ENCODE measurements around the gene NUDT22. TPM values are rescaled to one million over a fixed set of nuclear protein-coding genes. Genes with fewer than 3 reads are reported as not detected.

Gene NUDT22
- total RNA-seq, 1 experiment from 2014 or later: 89.8 TPM

DNA sequence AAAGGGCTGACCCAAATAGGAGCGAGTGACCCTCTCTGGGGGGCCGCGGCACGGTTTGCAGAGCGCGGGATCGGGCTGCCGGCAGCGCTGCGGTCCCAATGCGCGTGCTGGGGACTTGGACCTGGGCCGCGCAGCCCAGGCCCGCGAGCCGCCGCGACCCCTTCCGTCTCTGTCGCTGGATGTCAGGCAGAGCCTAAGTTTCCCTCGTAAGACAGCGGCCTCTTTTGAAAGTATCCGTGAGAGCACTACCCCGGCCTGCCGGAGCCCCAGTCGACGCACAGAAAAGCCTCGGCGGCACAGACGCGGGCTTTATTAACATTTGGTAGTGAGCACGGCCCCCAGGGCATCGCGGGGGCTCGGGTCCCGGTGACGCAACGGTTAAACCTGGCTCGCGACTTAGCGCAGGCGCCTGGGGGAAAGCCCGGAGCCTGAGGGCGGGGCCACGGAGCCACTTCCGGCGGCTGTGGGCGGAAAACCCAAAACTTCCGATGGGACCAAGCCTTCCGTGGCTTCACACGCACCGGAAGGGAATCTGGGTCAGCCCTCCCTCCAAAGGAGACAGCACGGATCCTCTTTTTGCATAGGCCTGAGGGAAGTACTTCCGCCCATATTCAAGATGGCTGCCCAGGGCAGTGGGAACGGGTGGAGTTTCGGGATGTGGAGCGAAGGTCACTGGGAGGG, 43.6 kb downstream of the NUDT22 start:
- peak; percentile 100 for DNase-seq (ENCODE audit: low read depth)

- DNase-seq (ENCODE audit: low read depth): no peak
Observed at GRCh38 chr11:64275031-64275800, 49.1 kb downstream of the NUDT22 start.

- no peak for DNase-seq (ENCODE audit: low read depth)
Observed at GRCh38 chr11:64275841-64276240, 49.8 kb downstream of the NUDT22 start.

GRCh38 chr11:64276653-64277431, 50.8 kb downstream of the NUDT22 start:
- DNase-seq (ENCODE audit: low read depth): no peak

GRCh38 chr11:64278576-64279190, 52.6 kb downstream of the NUDT22 start:
- DNase-seq (ENCODE audit: low read depth): no peak

Other genes with a start within 250 kb of the NUDT22 start
- gene OTUB1, start 239.8 kb upstream of the NUDT22 start, total RNA-seq (2014; rRNA removed): 47.8 and 62.5 TPM in 2 replicates
- gene FLRT1, start 190.3 kb upstream of the NUDT22 start, total RNA-seq (2014; rRNA removed): not detected in 2 replicates
- gene MACROD1, start 60.2 kb upstream of the NUDT22 start, total RNA-seq (2014; rRNA removed): 38.0 and 40.8 TPM in 2 replicates
- gene STIP1, start 40.1 kb upstream of the NUDT22 start, total RNA-seq (2014; rRNA removed): 237 and 248 TPM in 2 replicates
- gene FERMT3, start 19.6 kb upstream of the NUDT22 start, total RNA-seq (2014; rRNA removed): 18.4 and 22.8 TPM in 2 replicates
- gene TRPT1, start 88 bp upstream of the NUDT22 start, total RNA-seq (2014; rRNA removed): 65.0 and 72.5 TPM in 2 replicates
- 4.4 and 8.3 TPM in 2 replicates for gene DNAJC4, start 4.3 kb downstream of the NUDT22 start, total RNA-seq (2014; rRNA removed)
- 50.2 and 56.9 TPM in 2 replicates for gene VEGFB, start 8.3 kb downstream of the NUDT22 start, total RNA-seq (2014; rRNA removed)
- 77.7 and 80.8 TPM in 2 replicates for gene FKBP2, start 14.8 kb downstream of the NUDT22 start, total RNA-seq (2014; rRNA removed)
- gene PPP1R14B, start 20.7 kb downstream of the NUDT22 start, total RNA-seq (2014; rRNA removed): 696 and 750 TPM in 2 replicates
- 92.5 and 100 TPM in 2 replicates for gene PLCB3, start 25.3 kb downstream of the NUDT22 start, total RNA-seq (2014; rRNA removed)
- gene BAD, start 58.4 kb downstream of the NUDT22 start, total RNA-seq (2014; rRNA removed): 92.3 and 92.4 TPM in 2 replicates
- gene GPR137, start 59.6 kb downstream of the NUDT22 start, total RNA-seq (2014; rRNA removed): 24.9 and 26.8 TPM in 2 replicates
- gene KCNK4, start 65.0 kb downstream of the NUDT22 start, total RNA-seq (2014; rRNA removed): not detected in 2 replicates
- gene CATSPERZ, start 74.1 kb downstream of the NUDT22 start, total RNA-seq (2014; rRNA removed): 0.29 TPM in 1 of 2 replicates, not detected in the other
- 58.2 and 59.8 TPM in 2 replicates for gene ESRRA, start 79.2 kb downstream of the NUDT22 start, total RNA-seq (2014; rRNA removed)
- 261 and 366 TPM in 2 replicates for gene TRMT112, start 91.3 kb downstream of the NUDT22 start, total RNA-seq (2014; rRNA removed)
- gene PRDX5, start 91.8 kb downstream of the NUDT22 start, total RNA-seq (2014; rRNA removed): 215 and 240 TPM in 2 replicates
- gene CCDC88B, start 113.9 kb downstream of the NUDT22 start, total RNA-seq (2014; rRNA removed): 0.63 and 0.71 TPM in 2 replicates
- 56.2 and 64.1 TPM in 2 replicates for gene RPS6KA4, start 132.9 kb downstream of the NUDT22 start, total RNA-seq (2014; rRNA removed)